Activated CD4-positive, alpha-beta T cell treated with anti-CD3 and anti-CD28 coated beads for 24 hours (primary cell): ENCODE measurements around the gene C1orf35.
A peak's percentile ranks its signal among the peaks of the same experiment; 100 is the strongest.

ENCODE experiments used
- DNase-seq, 2 donors: peaks; one replicate each; pipeline ENCODE4 v3.0.0-alpha.2; 2020; ENCODE audit warnings: low read depth in 2 of 2

Gene C1orf35

GRCh38 chr1:228094432-228095016 lies 8.6 kb downstream of the C1orf35 start:
- no peak for DNase-seq

GRCh38 chr1:228093050-228093906 lies 9.8 kb downstream of the C1orf35 start:
- DNase-seq, result no peak

GRCh38 chr1:228092342-228093049 lies 10.6 kb downstream of the C1orf35 start:
- no peak for DNase-seq

- DNase-seq, result no peak
Observed at GRCh38 chr1:228091084-228091483, 12.0 kb downstream of the C1orf35 start.

- no peak for DNase-seq
Observed at GRCh38 chr1:228090613-228091081, 12.5 kb downstream of the C1orf35 start.

- no peak for DNase-seq
Observed at GRCh38 chr1:228089519-228090380, 13.4 kb downstream of the C1orf35 start.

- DNase-seq, result no peak
Observed at GRCh38 chr1:228088586-228089498, 14.3 kb downstream of the C1orf35 start.

GRCh38 chr1:228087771-228088251 lies 15.3 kb downstream of the C1orf35 start:
- DNase-seq, result no peak

- DNase-seq, result no peak
Observed at GRCh38 chr1:228085287-228085951, 17.7 kb downstream of the C1orf35 start.

- DNase-seq, result no peak
Observed at GRCh38 chr1:228084797-228085196, 18.3 kb downstream of the C1orf35 start.

GRCh38 chr1:228084325-228084724 lies 18.8 kb downstream of the C1orf35 start:
- no peak for DNase-seq

- no peak for DNase-seq
Observed at GRCh38 chr1:228083871-228084278, 19.2 kb downstream of the C1orf35 start.

- DNase-seq, result no peak
Observed at GRCh38 chr1:228082918-228083870, 19.9 kb downstream of the C1orf35 start.

GRCh38 chr1:228082214-228082917 lies 20.8 kb downstream of the C1orf35 start, which contains the start of gene ARF1:
Gene ARF1, plus strand, starts transcription at chr1:228082708. Its CDS starts 14,407 bp downstream, at chr1:228097115.
- peak; percentile 85 to 88 for DNase-seq

GRCh38 chr1:228081578-228082213 lies 21.4 kb downstream of the C1orf35 start:
- DNase-seq, result no peak

- DNase-seq, result no peak
Observed at GRCh38 chr1:228081144-228081543, 22.0 kb downstream of the C1orf35 start.

- DNase-seq, result no peak
Observed at GRCh38 chr1:228079601-228080263, 23.4 kb downstream of the C1orf35 start.
